GM12878 (cell line): Measurements from ENCODE around the gene FAM161B. TPM values are rescaled to one million over a fixed set of nuclear protein-coding genes. Genes with fewer than 3 reads are reported as not detected.

Experiments used
- ATAC-seq: fragments of 200-7000 bp; cut with Tn5 transposase; 3 replicates; pipeline ENCODE4 v1.9.1; 2020; ENCODE audit warnings: mild to moderate bottlenecking, moderate library complexity
- BruUV-seq: library from RNA; stranded (reverse); fragments of 400-500 nt; replicated peaks from 2 replicates; lab custom pipeline; 2021; lab: Mats Ljungman, UMichigan
- CTCF ChIA-PET: fragments of 300-600 bp; sonication (Branson Sonifier 250); formaldehyde crosslinking; extraction: SDS; loops from one replicate; lab custom pipeline; 2021; ENCODE audit warnings: inconsistent platforms; lab: Yijun Ruan, JAX
- POLR2A ChIA-PET: fragments of 350-600 bp; formaldehyde crosslinking; extraction: SDS; loops from one replicate; lab custom pipeline; 2021; ENCODE audit warnings: inconsistent platforms; lab: Charles Lee
- RAD21 ChIA-PET: fragments of 300-600 bp; sonication (Branson Sonifier 250); formaldehyde crosslinking; loops from one replicate; lab custom pipeline; 2023; ENCODE audit warnings: antibody characterized with exemption; ENCODE audit not compliant: unreplicated experiment; lab: Charles Lee
- SMC1A ChIA-PET: fragments of 300-600 bp; sonication (Branson Sonifier 250); formaldehyde crosslinking; loops from one replicate; lab custom pipeline; 2023; ENCODE audit not compliant: unreplicated experiment, uncharacterized antibody; lab: Charles Lee
- DNase-seq: peaks from one replicate; pipeline ENCODE4 v3.0.0-alpha.2; 2011; ENCODE audit warnings: low read depth, low spot score
- FAIRE-seq: peaks from 3 replicates; lab custom pipeline; 2011; peaks lifted over from hg19 to GRCh38; lab: Jason Lieb, UNC
- H2AFZ ChIP-seq: 2 replicates; pipeline ENCODE4 v1.6.0; 2011; ENCODE audit warnings: low read depth, low read length, control low read depth; ENCODE audit not compliant: control insufficient read depth
- H3K27ac ChIP-seq: 2 replicates; pipeline ENCODE4 v1.5.1; 2011; ENCODE audit warnings: control low read depth; ENCODE audit not compliant: control insufficient read depth, insufficient read depth
- H3K27me3 ChIP-seq, 2 experiments: replicated peaks in 1 of 2; 2 replicates each; pipeline versions ENCODE4 v1.6.0 to v1.6.1; 2011; ENCODE audit warnings: low read length in 1 of 2; ENCODE audit not compliant: control insufficient read depth in 2 of 2, insufficient read depth in 2 of 2
- H3K36me3 ChIP-seq, 2 experiments: 2 replicates each; pipeline ENCODE4 v1.5.1; 2011; ENCODE audit warnings: low read length in 1 of 2; ENCODE audit not compliant: control insufficient read depth in 2 of 2, insufficient read depth in 2 of 2
- H3K4me1 ChIP-seq: 2 replicates; pipeline ENCODE4 v1.6.1; 2011; ENCODE audit warnings: mild to moderate bottlenecking, low read length, moderate library complexity, mixed read lengths; ENCODE audit not compliant: control insufficient read depth, insufficient read depth
- H3K4me2 ChIP-seq: 2 replicates; pipeline ENCODE4 v1.6.0; 2011; ENCODE audit warnings: control low read depth; ENCODE audit not compliant: control insufficient read depth, insufficient read depth
- H3K4me3 ChIP-seq: fragments of 200-600 bp; sonication (generic); 2 replicates; pipeline ENCODE4 v1.5.1; 2016
- H3K79me2 ChIP-seq: 2 replicates; pipeline ENCODE4 v1.6.0; 2011; ENCODE audit warnings: low read length; ENCODE audit not compliant: control insufficient read depth, insufficient read depth
- H3K9ac ChIP-seq: 2 replicates; pipeline ENCODE4 v1.8.0; 2011; ENCODE audit warnings: low read length, control low read depth, mixed read lengths; ENCODE audit not compliant: control insufficient read depth, insufficient read depth
- H3K9me3 ChIP-seq: replicated peaks from 3 replicates; pipeline ENCODE4 v1.5.1; 2011; ENCODE audit warnings: mild to moderate bottlenecking, low read length; ENCODE audit not compliant: control insufficient read depth, insufficient read depth
- H4K20me1 ChIP-seq: 2 replicates; pipeline ENCODE4 v1.6.0; 2011; ENCODE audit not compliant: control insufficient read depth, insufficient read depth
- BHLHE40 ChIP-seq, 2 experiments: fragments of 450-650 bp in 1 of 2; IDR thresholded peaks; 2 replicates each; pipeline ENCODE4 v1.6.1; 2011 to 2017; ENCODE audit warnings: low read depth in 2 of 2, borderline replicate concordance in 1 of 2, improper control_type of control experiment in 1 of 2, low read length in 1 of 2, mild to moderate bottlenecking in 1 of 2
- BMI1 ChIP-seq: fragments of 450-650 bp; IDR thresholded peaks from 2 replicates; pipeline ENCODE4 v1.6.1; 2016; ENCODE audit warnings: mild to moderate bottlenecking, moderate library complexity, borderline replicate concordance
- CBFB ChIP-seq: IDR thresholded peaks from 2 replicates; pipeline ENCODE4 v1.6.1; 2016; ENCODE audit warnings: antibody characterized with exemption, low read depth
- CBX3 ChIP-seq: fragments of 200-600 bp; sonication (generic); IDR thresholded peaks from 2 replicates; pipeline ENCODE4 v1.6.1; 2016; ENCODE audit warnings: low read depth, borderline replicate concordance
- ESRRA ChIP-seq: IDR thresholded peaks from 2 replicates; pipeline ENCODE4 v1.6.1; 2012; ENCODE audit warnings: mild to moderate bottlenecking, low read length, improper control_type of control experiment
- MXI1 ChIP-seq: fragments of 150-350 bp; IDR thresholded peaks from 2 replicates; pipeline ENCODE4 v1.6.1; 2011; ENCODE audit warnings: low read depth, mild to moderate bottlenecking, inconsistent platforms, low read length, improper control_type of control experiment
- SMAD1 ChIP-seq: fragments of 450-650 bp; IDR thresholded peaks from 2 replicates; pipeline ENCODE4 v1.6.1; 2018; ENCODE audit warnings: mild to moderate bottlenecking, low read depth; ENCODE audit not compliant: partially characterized antibody
- WGBS: methylation state at CpG from one replicate; pipeline ENCODE4 v1.1.6; 2016; ENCODE audit warnings: low lambda C conversion rate; ENCODE audit not compliant: insufficient replicate concordance, insufficient coverage; ENCODE audit errors: missing lambda C conversion rate; 5-methylcytosine and 5-hydroxymethylcytosine counted together
- in situ Hi-C: fragments of 300-500 bp; cut with MboI; formaldehyde crosslinking; loops from 9 replicates; pipeline ENCODE4 v1.14.3; 2018; ENCODE audit warnings: mixed read lengths
- intact Hi-C: fragments of 100-400 bp; cut with micrococcal nuclease; formaldehyde crosslinking; loops from one replicate; pipeline ENCODE4 v1.14.2; 2022; ENCODE audit not compliant: unreplicated experiment
- polyA plus RNA-seq, 11 experiments: library from polyadenylated mRNA; depleted of rRNA in 4 of 11; unstranded in 6 of 11; stranded (reverse) in 5 of 11; fragments of >200 nt; fragmentation: Nextera tagmentation in 4 of 11; fragmentation: Illumina TruSeq in 1 of 11; extraction: Ambion mirVana in 4 of 11; extraction: Trizol in 1 of 11; gene quantifications; 1 replicate in 1 of 11; 2 replicates in 10 of 11; pipeline versions ENCODE4 v1.2.1 to v1.2.3, GENCODE V29; 2011 to 2016; ENCODE audit warnings: inconsistent platforms in 2 of 11, missing spikeins in 2 of 11, low read depth in 1 of 11
- total RNA-seq, 4 experiments: library from RNA; depleted of rRNA in 3 of 4; stranded (reverse); fragments of >200 nt in 3 of 4; fragmentation: Illumina TruSeq in 1 of 4; extraction: Trizol in 1 of 4; gene quantifications; 2 replicates each; pipeline versions ENCODE4 v1.2.1 to v1.2.3, GENCODE V29; 2013 to 2021
- TF ChIP-seq, protein P1 (sequence below): IDR thresholded peaks from 2 replicates; pipeline ENCODE4 v1.6.1; 2011; ENCODE audit warnings: borderline replicate concordance, low read depth, mild to moderate bottlenecking, moderate library complexity, mixed read lengths, low read length; ENCODE audit not compliant: insufficient read depth; ENCODE audit errors: extremely low read length
- TF ChIP-seq, protein P2 (sequence below): fragments of 450-650 bp; formaldehyde crosslinking; IDR thresholded peaks from 2 replicates; pipeline ENCODE4 v1.4.0; 2020; ENCODE audit warnings: mild to moderate bottlenecking, moderate library complexity
- TF ChIP-seq, protein P3 (sequence below): IDR thresholded peaks from 2 replicates; pipeline ENCODE4 v1.6.1; 2012; ENCODE audit warnings: mild to moderate bottlenecking, low read depth, low read length
- TF ChIP-seq, protein P4 (sequence below): IDR thresholded peaks from 2 replicates; pipeline ENCODE4 v1.6.1; 2011; ENCODE audit warnings: mild to moderate bottlenecking, low read depth, low read length, moderate library complexity; ENCODE audit not compliant: insufficient replicate concordance

Gene FAM161B
- total and polyA plus RNA-seq, 10 of the 15 experiments (the other 5 are each of a cell fraction or from before 2014, with no cell fraction given) = 0.33 to 1.2 (median 0.86) TPM

DNA sequence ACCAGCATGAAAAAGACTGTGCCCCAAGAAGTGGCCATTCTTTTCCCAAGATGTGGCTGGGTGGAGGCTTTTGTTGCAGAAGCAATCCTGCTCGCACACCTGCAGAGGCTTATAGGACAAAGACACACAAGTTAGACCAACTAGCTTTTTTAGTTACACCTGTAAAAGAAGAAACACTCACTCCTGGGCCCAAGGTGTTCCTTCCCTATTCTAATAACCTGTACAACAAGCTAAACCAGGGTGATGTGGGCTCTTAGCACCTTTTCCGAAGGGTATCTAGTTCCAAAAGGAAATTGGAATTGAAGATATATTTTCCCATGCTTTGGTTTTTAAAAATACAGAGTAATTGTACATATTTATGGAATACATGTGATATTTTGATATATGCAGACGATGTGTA, 38.2 kb upstream of the FAM161B start (continued):
- TF ChIP-seq BHLHE40 (IDR thresholded peaks at IDR 0.05; ENCODE audit: borderline replicate concordance in 1 of 2, low read depth in 2 of 2, low read length in 1 of 2) = no peak
- TF ChIP-seq CBX3 = no peak
- TF ChIP-seq, protein P1, sequence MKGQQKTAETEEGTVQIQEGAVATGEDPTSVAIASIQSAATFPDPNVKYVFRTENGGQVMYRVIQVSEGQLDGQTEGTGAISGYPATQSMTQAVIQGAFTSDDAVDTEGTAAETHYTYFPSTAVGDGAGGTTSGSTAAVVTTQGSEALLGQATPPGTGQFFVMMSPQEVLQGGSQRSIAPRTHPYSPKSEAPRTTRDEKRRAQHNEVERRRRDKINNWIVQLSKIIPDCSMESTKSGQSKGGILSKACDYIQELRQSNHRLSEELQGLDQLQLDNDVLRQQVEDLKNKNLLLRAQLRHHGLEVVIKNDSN = no peak
- no peak for TF ChIP-seq SMAD1
- TF ChIP-seq CBFB = no peak

DNA sequence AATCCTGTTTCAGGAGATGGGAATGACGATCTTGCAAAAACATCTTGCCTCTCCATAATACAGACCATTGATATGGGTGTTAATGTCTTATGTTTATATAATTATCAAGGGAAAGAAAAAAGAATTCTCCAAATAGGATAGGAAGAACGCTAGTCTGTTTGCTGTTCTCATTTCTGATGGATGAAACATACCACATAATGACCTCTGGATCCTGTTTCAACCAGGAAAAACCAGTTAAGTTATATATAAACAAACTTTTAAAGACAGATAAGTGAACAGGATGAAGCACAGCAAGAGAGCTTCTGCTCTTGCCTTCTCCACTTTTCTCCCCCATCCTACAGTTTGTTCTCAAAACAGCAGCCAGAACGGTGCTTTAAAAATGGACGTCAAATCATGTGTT, 28.0 kb upstream of the FAM161B start:
- no peaks in the 10 kb centered on the region for H4K20me1 ChIP-seq
- no peak overlapping the region for H3K4me3 ChIP-seq
- BruUV-seq = no TSS peak
- ATAC-seq = no peak
- ChIA-PET CTCF (no interaction called here), RAD21 (no interaction called here), POLR2A (no interaction called here), SMC1A (no interaction called here)
- DNase-seq = no peak
- no peaks in the 10 kb centered on the region for H3K4me1 ChIP-seq
- in situ Hi-C loops (no loop called here), intact Hi-C loops (no loop called here)
- H3K27me3 ChIP-seq = no peaks in the 10 kb centered on the region
- no peaks in the 10 kb centered on the region for H3K79me2 ChIP-seq
- H3K27ac ChIP-seq = no peak overlapping the region
- H3K9me3 ChIP-seq = no peaks in the 10 kb centered on the region
- H3K4me2 ChIP-seq = no peak overlapping the region
- WGBS = 92% methylated on average over 4 of the region's 4 CpGs
- peaks cover 0 to 10% of the 10 kb centered on the region in 2 experiments; a peak in 2 of 4 replicates for H3K36me3 ChIP-seq
- H2AFZ ChIP-seq = no peak overlapping the region
- no peak overlapping the region for H3K9ac ChIP-seq
- FAIRE-seq = no peak
- TF ChIP-seq, protein P2, sequence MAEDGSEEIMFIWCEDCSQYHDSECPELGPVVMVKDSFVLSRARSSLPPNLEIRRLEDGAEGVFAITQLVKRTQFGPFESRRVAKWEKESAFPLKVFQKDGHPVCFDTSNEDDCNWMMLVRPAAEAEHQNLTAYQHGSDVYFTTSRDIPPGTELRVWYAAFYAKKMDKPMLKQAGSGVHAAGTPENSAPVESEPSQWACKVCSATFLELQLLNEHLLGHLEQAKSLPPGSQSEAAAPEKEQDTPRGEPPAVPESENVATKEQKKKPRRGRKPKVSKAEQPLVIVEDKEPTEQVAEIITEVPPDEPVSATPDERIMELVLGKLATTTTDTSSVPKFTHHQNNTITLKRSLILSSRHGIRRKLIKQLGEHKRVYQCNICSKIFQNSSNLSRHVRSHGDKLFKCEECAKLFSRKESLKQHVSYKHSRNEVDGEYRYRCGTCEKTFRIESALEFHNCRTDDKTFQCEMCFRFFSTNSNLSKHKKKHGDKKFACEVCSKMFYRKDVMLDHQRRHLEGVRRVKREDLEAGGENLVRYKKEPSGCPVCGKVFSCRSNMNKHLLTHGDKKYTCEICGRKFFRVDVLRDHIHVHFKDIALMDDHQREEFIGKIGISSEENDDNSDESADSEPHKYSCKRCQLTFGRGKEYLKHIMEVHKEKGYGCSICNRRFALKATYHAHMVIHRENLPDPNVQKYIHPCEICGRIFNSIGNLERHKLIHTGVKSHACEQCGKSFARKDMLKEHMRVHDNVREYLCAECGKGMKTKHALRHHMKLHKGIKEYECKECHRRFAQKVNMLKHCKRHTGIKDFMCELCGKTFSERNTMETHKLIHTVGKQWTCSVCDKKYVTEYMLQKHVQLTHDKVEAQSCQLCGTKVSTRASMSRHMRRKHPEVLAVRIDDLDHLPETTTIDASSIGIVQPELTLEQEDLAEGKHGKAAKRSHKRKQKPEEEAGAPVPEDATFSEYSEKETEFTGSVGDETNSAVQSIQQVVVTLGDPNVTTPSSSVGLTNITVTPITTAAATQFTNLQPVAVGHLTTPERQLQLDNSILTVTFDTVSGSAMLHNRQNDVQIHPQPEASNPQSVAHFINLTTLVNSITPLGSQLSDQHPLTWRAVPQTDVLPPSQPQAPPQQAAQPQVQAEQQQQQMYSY (CRISPR knock-in tag) = no peak
- TF ChIP-seq ESRRA (no peak), BMI1 (no peak), MXI1 (no peak)
- TF ChIP-seq, protein P3, sequence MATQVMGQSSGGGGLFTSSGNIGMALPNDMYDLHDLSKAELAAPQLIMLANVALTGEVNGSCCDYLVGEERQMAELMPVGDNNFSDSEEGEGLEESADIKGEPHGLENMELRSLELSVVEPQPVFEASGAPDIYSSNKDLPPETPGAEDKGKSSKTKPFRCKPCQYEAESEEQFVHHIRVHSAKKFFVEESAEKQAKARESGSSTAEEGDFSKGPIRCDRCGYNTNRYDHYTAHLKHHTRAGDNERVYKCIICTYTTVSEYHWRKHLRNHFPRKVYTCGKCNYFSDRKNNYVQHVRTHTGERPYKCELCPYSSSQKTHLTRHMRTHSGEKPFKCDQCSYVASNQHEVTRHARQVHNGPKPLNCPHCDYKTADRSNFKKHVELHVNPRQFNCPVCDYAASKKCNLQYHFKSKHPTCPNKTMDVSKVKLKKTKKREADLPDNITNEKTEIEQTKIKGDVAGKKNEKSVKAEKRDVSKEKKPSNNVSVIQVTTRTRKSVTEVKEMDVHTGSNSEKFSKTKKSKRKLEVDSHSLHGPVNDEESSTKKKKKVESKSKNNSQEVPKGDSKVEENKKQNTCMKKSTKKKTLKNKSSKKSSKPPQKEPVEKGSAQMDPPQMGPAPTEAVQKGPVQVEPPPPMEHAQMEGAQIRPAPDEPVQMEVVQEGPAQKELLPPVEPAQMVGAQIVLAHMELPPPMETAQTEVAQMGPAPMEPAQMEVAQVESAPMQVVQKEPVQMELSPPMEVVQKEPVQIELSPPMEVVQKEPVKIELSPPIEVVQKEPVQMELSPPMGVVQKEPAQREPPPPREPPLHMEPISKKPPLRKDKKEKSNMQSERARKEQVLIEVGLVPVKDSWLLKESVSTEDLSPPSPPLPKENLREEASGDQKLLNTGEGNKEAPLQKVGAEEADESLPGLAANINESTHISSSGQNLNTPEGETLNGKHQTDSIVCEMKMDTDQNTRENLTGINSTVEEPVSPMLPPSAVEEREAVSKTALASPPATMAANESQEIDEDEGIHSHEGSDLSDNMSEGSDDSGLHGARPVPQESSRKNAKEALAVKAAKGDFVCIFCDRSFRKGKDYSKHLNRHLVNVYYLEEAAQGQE = no peak
- TF ChIP-seq, protein P4, sequence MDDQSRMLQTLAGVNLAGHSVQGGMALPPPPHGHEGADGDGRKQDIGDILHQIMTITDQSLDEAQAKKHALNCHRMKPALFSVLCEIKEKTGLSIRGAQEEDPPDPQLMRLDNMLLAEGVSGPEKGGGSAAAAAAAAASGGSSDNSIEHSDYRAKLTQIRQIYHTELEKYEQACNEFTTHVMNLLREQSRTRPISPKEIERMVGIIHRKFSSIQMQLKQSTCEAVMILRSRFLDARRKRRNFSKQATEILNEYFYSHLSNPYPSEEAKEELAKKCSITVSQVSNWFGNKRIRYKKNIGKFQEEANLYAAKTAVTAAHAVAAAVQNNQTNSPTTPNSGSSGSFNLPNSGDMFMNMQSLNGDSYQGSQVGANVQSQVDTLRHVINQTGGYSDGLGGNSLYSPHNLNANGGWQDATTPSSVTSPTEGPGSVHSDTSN = no peak
